Activated naive CD4-positive, alpha-beta T cell treated with anti-CD3 and anti-CD28 coated beads, Interleukin-2, amount 50 U/mL, for 16 hours (primary cell): ENCODE measurements around the gene CACNA1C.

Experiments
- DNase-seq: peaks from one replicate; pipeline ENCODE4 v3.0.0-alpha.2; 2020

Gene CACNA1C

GRCh38 chr12:2052826-2053678 lies at the start of gene CACNA1C:
Gene CACNA1C (plus strand): TSS chr12:2052987. CDS start chr12:2053563, 576 bp downstream.
- DNase-seq, result peak; percentile 51

GRCh38 chr12:2003676-2004112 lies 49.1 kb upstream of the CACNA1C start:
- no peak for DNase-seq

- DNase-seq, result peak; percentile 94
Measured at GRCh38 chr12:2004113-2004929, 48.5 kb upstream of the CACNA1C start, which contains the start of gene DCP1B. Gene DCP1B (minus strand): TSS chr12:2004457. CDS start chr12:2004431, 26 bp downstream.

- DNase-seq, result no peak
Measured at GRCh38 chr12:2008677-2009076, 44.1 kb upstream of the CACNA1C start.

GRCh38 chr12:2009623-2010022 lies 43.2 kb upstream of the CACNA1C start:
- no peak for DNase-seq

GRCh38 chr12:2011643-2012607 lies 40.9 kb upstream of the CACNA1C start:
- DNase-seq, result no peak

- no peak for DNase-seq
Measured at GRCh38 chr12:2013086-2013485, 39.7 kb upstream of the CACNA1C start.

GRCh38 chr12:2013527-2014223 lies 39.1 kb upstream of the CACNA1C start:
- DNase-seq, result no peak

GRCh38 chr12:2014231-2014630 lies 38.6 kb upstream of the CACNA1C start:
- no peak for DNase-seq

GRCh38 chr12:2016862-2017545 lies 35.8 kb upstream of the CACNA1C start:
- DNase-seq, result no peak

GRCh38 chr12:2017546-2018337 lies 35.0 kb upstream of the CACNA1C start:
- no peak for DNase-seq

GRCh38 chr12:2018391-2018790 lies 34.4 kb upstream of the CACNA1C start:
- no peak for DNase-seq

GRCh38 chr12:2019126-2019525 lies 33.7 kb upstream of the CACNA1C start:
- no peak for DNase-seq

GRCh38 chr12:2020511-2020910 lies 32.3 kb upstream of the CACNA1C start:
- no peak for DNase-seq

GRCh38 chr12:2023365-2023764 lies 29.4 kb upstream of the CACNA1C start:
- no peak for DNase-seq

- DNase-seq, result no peak
Measured at GRCh38 chr12:2027351-2027750, 25.4 kb upstream of the CACNA1C start.

GRCh38 chr12:2029851-2030250 lies 22.9 kb upstream of the CACNA1C start:
- no peak for DNase-seq

- DNase-seq, result no peak
Measured at GRCh38 chr12:2032506-2032905, 20.3 kb upstream of the CACNA1C start.

- DNase-seq, result peak; percentile 91
Measured at GRCh38 chr12:2034633-2035430, 18.0 kb upstream of the CACNA1C start.
